Transverse colon (tissue), 4 donors: ENCODE data around the gene TMEM184A.

Source experiments
- EP300 ChIP-seq: sonication (generic); formaldehyde crosslinking; IDR thresholded peaks from one replicate; pipeline ENCODE4 v1.6.1; 2017; ENCODE audit warnings: antibody characterized with exemption, low read depth
- POLR2A ChIP-seq: fragments of 450-650 bp; IDR thresholded peaks from one replicate; pipeline ENCODE4 v1.6.1; 2016; ENCODE audit warnings: antibody characterized with exemption, mild to moderate bottlenecking, moderate library complexity
- POLR2AphosphoS5 ChIP-seq, 3 donors: sonication (generic); formaldehyde crosslinking; IDR thresholded peaks; one replicate each; pipeline ENCODE4 v1.6.1; 2016; ENCODE audit warnings: antibody characterized with exemption in 3 of 3
- TF ChIP-seq, protein P1 (sequence below), 5 experiments: fragments of 200-600 bp in 3 of 5; fragments of 450-650 bp in 2 of 5; sonication (generic) in 3 of 5; IDR thresholded peaks; 1 replicate in 2 of 5; 2 replicates in 3 of 5; pipeline ENCODE4 v1.5.1; 2016 to 2017; ENCODE audit warnings: antibody characterized with exemption in 5 of 5, inconsistent platforms in 3 of 5, mild to moderate bottlenecking in 2 of 5, moderate library complexity in 1 of 5

DNA sequence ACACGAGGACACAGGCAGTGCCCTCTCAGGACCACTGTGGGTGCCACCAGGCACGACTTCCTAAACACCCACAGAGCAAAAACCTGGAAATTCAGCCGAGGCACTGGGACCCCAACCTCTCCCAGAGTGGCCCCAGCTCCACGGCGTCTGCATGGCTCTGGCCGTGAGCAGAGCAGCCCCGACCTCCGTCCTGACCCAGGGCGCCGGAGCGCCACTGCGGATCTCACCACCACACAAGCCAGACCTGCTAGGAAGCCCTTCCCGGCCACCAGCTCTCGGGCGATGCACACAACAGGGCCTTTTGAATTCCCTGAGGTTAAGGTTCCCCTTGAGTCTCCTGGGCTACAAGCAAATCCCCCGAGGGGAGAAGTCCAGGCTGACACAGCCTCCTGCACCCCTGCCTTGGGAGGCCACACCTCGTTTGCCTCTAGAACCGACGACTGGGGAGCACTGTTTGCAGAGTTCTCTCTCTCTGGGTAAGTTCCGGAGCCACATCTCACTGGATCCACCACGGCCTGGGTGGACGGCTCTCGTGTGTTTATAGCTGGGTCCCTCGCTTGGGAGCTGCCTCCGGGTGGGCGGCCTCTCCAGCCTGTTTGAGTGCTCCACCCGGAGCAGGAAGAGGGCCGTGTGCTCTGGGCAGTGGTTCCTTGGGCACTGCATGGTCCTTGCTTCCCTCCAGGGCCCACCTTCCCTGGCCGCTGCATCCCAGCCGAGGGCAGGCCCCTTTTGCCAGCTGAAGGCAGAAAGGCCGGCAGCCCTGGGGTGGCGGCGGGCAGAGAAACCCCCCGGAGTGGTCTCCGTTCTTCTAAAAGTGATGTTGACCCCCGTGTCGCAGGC is 29.4 kb upstream of the TMEM184A start:
- TF ChIP-seq, protein P1, sequence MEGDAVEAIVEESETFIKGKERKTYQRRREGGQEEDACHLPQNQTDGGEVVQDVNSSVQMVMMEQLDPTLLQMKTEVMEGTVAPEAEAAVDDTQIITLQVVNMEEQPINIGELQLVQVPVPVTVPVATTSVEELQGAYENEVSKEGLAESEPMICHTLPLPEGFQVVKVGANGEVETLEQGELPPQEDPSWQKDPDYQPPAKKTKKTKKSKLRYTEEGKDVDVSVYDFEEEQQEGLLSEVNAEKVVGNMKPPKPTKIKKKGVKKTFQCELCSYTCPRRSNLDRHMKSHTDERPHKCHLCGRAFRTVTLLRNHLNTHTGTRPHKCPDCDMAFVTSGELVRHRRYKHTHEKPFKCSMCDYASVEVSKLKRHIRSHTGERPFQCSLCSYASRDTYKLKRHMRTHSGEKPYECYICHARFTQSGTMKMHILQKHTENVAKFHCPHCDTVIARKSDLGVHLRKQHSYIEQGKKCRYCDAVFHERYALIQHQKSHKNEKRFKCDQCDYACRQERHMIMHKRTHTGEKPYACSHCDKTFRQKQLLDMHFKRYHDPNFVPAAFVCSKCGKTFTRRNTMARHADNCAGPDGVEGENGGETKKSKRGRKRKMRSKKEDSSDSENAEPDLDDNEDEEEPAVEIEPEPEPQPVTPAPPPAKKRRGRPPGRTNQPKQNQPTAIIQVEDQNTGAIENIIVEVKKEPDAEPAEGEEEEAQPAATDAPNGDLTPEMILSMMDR (IDR thresholded peaks at IDR 0.05): no peak
- TF ChIP-seq POLR2AphosphoS5 (IDR thresholded peaks at IDR 0.05) (no peak), POLR2A (no peak), EP300 (no peak)
